NCI-H69 (cell line): ENCODE data around the gene ABHD3.
A peak's percentile ranks its signal among the peaks of the same experiment; 100 is the strongest.
"Not testable (repeated sequence)": the region's sequence is repeated elsewhere in the genome, so short reads cannot be mapped to it uniquely, and the experiment has no call there.

ENCODE experiments used
- DNase-seq: peaks from one replicate; lab custom pipeline; 2025; lab: John Stamatoyannopoulos, UW

The ABHD3 gene

GRCh38 chr18:21703241-21703820, 1.2 kb downstream of the ABHD3 start:
- DNase-seq, result peak; percentile 69

- no peak for DNase-seq
Observed at GRCh38 chr18:21702602-21703001, 2.0 kb downstream of the ABHD3 start.

GRCh38 chr18:21701621-21702020, 3.0 kb downstream of the ABHD3 start:
- DNase-seq, result no peak

- no peak for DNase-seq
Observed at GRCh38 chr18:21700528-21701075, 4.0 kb downstream of the ABHD3 start.

GRCh38 chr18:21693322-21693721, 11.3 kb downstream of the ABHD3 start:
- no peak for DNase-seq

- DNase-seq, result no peak
Observed at GRCh38 chr18:21689736-21690135, 14.8 kb downstream of the ABHD3 start.

GRCh38 chr18:21686282-21687105, 18.1 kb downstream of the ABHD3 start:
- DNase-seq, result no peak

- DNase-seq, result not testable (repeated sequence)
Observed at GRCh38 chr18:21685556-21685981, 19.0 kb downstream of the ABHD3 start.

GRCh38 chr18:21684731-21685130, 19.8 kb downstream of the ABHD3 start:
- DNase-seq, result no peak

- DNase-seq, result no peak
Observed at GRCh38 chr18:21682371-21683051, 22.1 kb downstream of the ABHD3 start.

GRCh38 chr18:21680161-21680560, 24.4 kb downstream of the ABHD3 start:
- no peak for DNase-seq

- no peak for DNase-seq
Observed at GRCh38 chr18:21678859-21679258, 25.7 kb downstream of the ABHD3 start.

GRCh38 chr18:21675354-21675753, 29.2 kb downstream of the ABHD3 start:
- DNase-seq, result peak; percentile 55

GRCh38 chr18:21672521-21673267, 31.9 kb downstream of the ABHD3 start:
- DNase-seq, result peak; percentile 85

- peak; percentile 72 for DNase-seq
Observed at GRCh38 chr18:21669736-21670285, 34.8 kb downstream of the ABHD3 start.

GRCh38 chr18:21664069-21664468, 40.5 kb downstream of the ABHD3 start:
- DNase-seq, result no peak

- no peak for DNase-seq
Observed at GRCh38 chr18:21663578-21663977, 41.0 kb downstream of the ABHD3 start.

- DNase-seq, result no peak
Observed at GRCh38 chr18:21662581-21662980, 42.0 kb downstream of the ABHD3 start.

GRCh38 chr18:21660078-21660477, 44.5 kb downstream of the ABHD3 start:
- DNase-seq, result no peak

GRCh38 chr18:21656402-21656801, 48.2 kb downstream of the ABHD3 start:
- no peak for DNase-seq

- no peak for DNase-seq
Observed at GRCh38 chr18:21653361-21653760, 51.2 kb downstream of the ABHD3 start.

- DNase-seq, result no peak
Observed at GRCh38 chr18:21652073-21652472, 52.5 kb downstream of the ABHD3 start.
